Measurements from ENCODE around the gene CAMTA1. TPM values are rescaled to one million over a fixed set of nuclear protein-coding genes. Genes with fewer than 3 reads are reported as not detected.

The CAMTA1 gene
- total and polyA plus RNA-seq, 9 of the 15 experiments (the other 6 are each of a cell fraction or from before 2014, with no cell fraction given) = 43.9 to 161 (median 65.9) TPM

GRCh38 chr1:7048395-7048794 is 263.1 kb downstream of the CAMTA1 start (continued):
- TF ChIP-seq PURB (CRISPR knock-in tag; IDR thresholded peaks at IDR 0.05; ENCODE audit: low read depth) (no peak), POLR2AphosphoS2 (IDR thresholded peaks at IDR 0.05; ENCODE audit: low read length) (no peak)

- H3K4me2 ChIP-seq (ENCODE audit: insufficient read depth, low read length) = no peak overlapping the region
- intact Hi-C loops (cut with micrococcal nuclease) (no loop called here), in situ Hi-C loops (cut with MboI) (no loop called here)
- no peak overlapping the region for H2AFZ ChIP-seq (ENCODE audit: low read depth, low read length)
- FAIRE-seq = no peak
- H3K9me1 ChIP-seq (ENCODE audit: control insufficient read depth, insufficient read depth, low read length) = no peaks in the 10 kb centered on the region
- H3K79me2 ChIP-seq (ENCODE audit: control insufficient read depth, insufficient read depth, low read length) = no peaks in the 10 kb centered on the region
- POLR2A ChIA-PET = interaction anchor here (0.8 kb wide), 1 partner anchor 9 kb away, joined by 4 read pairs; no protein-coding TSS in a partner anchor
- WGBS (ENCODE audit: insufficient coverage, low coverage, missing lambda C conversion rate) = under 1% methylated on average over 25 of the region's 25 CpGs
- CTCF ChIA-PET (ENCODE audit: low intra/inter-chr PET ratio) = no interaction called here
- DNase-seq (ENCODE audit: extremely low read depth in 1 of 4, low spot score in 3 of 4) = no peak
- H3K36me3 ChIP-seq (ENCODE audit: control insufficient read depth, insufficient read depth, low read length) = no peaks in the 10 kb centered on the region
- ATAC-seq = no peak
- TF ChIP-seq MCM5 (IDR thresholded peaks at IDR 0.05; ENCODE audit: low read depth) = no peak
- TF ChIP-seq TSC22D4 (tag; IDR thresholded peaks at IDR 0.05) = no peak
- no peak for TF ChIP-seq SMARCE1 (IDR thresholded peaks at IDR 0.05)
- TF ChIP-seq TBL1XR1 (IDR thresholded peaks at IDR 0.05; ENCODE audit: low read length in 2 of 2) = no peak
- TF ChIP-seq RAD51 (IDR thresholded peaks at IDR 0.05; ENCODE audit: borderline replicate concordance, low read depth) = no peak
- TF ChIP-seq RBM17 (IDR thresholded peaks at IDR 0.05; ENCODE audit: borderline replicate concordance, low read depth, low read length) = no peak
- no peak for TF ChIP-seq CEBPG (CRISPR knock-in tag; IDR thresholded peaks at IDR 0.05)
- no peak for TF ChIP-seq CEBPG (tag; conservative IDR thresholded peaks at IDR 0.05 in 1 of 2, IDR thresholded peaks at IDR 0.05 in 1 of 2)
- TF ChIP-seq GTF2A2 (tag; IDR thresholded peaks at IDR 0.05) = no peak
- H3K9ac ChIP-seq (ENCODE audit: insufficient read depth in 1 of 2, low read depth in 2 of 2, low read length in 2 of 2) = no peak overlapping the region
- no peaks in the 10 kb centered on the region for H3K9me3 ChIP-seq (replicated peaks; ENCODE audit: control insufficient read depth, insufficient read depth, low read depth, low read length)
- no peak overlapping the region for H3K27ac ChIP-seq (ENCODE audit: extremely low read depth, low read depth, low read length)
- H3K4me1 ChIP-seq (replicated peaks in 1 of 2; ENCODE audit: control insufficient read depth in 2 of 2, insufficient read depth in 2 of 2, low read length in 2 of 2) = no peaks in the 10 kb centered on the region
- H3K4me3 ChIP-seq = no peak overlapping the region
- peaks cover 9% of the 10 kb centered on the region for H4K20me1 ChIP-seq (replicated peaks; ENCODE audit: control insufficient read depth, insufficient read depth, low read length)
- BruUV-seq (replicated peaks) = no TSS peak
- peaks cover 11 to 77% of the 10 kb centered on the region in 2 experiments for H3K27me3 ChIP-seq (ENCODE audit: control insufficient read depth in 2 of 2, insufficient read depth in 2 of 2, low read length in 2 of 2)
Observed at GRCh38 chr1:7049913-7050625, 264.8 kb downstream of the CAMTA1 start.
